ENCODE measurements around the gene OFD1. TPM values are rescaled to one million over a fixed set of nuclear protein-coding genes. Genes with fewer than 3 reads are reported as not detected.

The OFD1 gene
- total RNA-seq, 1 experiment from 2014 or later: 76.3 TPM

- Histone ChIP-seq H2AFZ (ENCODE audit: low read length) (no peak overlapping the region), H3K4me3 (ENCODE audit: low read length) (no peak overlapping the region), H3K27me3 (ENCODE audit: low read length) (no peaks in the 10 kb centered on the region), H3K9me2 (replicated peaks; ENCODE audit: insufficient read depth, low read length) (no peaks in the 10 kb centered on the region), H3K79me2 (ENCODE audit: low read length) (peaks cover 18% of the 10 kb centered on the region), H3K9me3 (ENCODE audit: low read length) (no peaks in the 10 kb centered on the region), H3K4me1 (ENCODE audit: low read length) (peaks cover 42% of the 10 kb centered on the region), H3K4me2 (ENCODE audit: low read depth, low read length, poor library complexity, severe bottlenecking) (peak overlapping the region; percentile 46), H4K20me1 (ENCODE audit: insufficient read depth, low read depth, low read length) (no peaks in the 10 kb centered on the region), H3K9ac (ENCODE audit: low read length) (no peak overlapping the region), H3K27ac (ENCODE audit: low read length) (peak overlapping the region; percentile 61), H3K36me3 (ENCODE audit: insufficient read depth, low read length) (peaks cover 38% of the 10 kb centered on the region; the same call in 1 of the 2 replicates)
- DNase-seq: no peak
Measured at GRCh38 chrX:13752141-13752540, 17.6 kb downstream of the OFD1 start.

GRCh38 chrX:13752646-13753045 is 18.1 kb downstream of the OFD1 start:
- Histone ChIP-seq H3K9me2 (replicated peaks; ENCODE audit: insufficient read depth, low read length) (no peaks in the 10 kb centered on the region), H3K9ac (ENCODE audit: low read length) (no peak overlapping the region), H3K27me3 (ENCODE audit: low read length) (no peaks in the 10 kb centered on the region), H3K36me3 (ENCODE audit: insufficient read depth, low read length) (peaks cover 39% of the 10 kb centered on the region; the same call in 1 of the 2 replicates), H3K4me3 (ENCODE audit: low read length) (no peak overlapping the region), H2AFZ (ENCODE audit: low read length) (no peak overlapping the region), H3K79me2 (ENCODE audit: low read length) (peaks cover 18% of the 10 kb centered on the region), H3K27ac (ENCODE audit: low read length) (peak overlapping the region; percentile 61), H4K20me1 (ENCODE audit: insufficient read depth, low read depth, low read length) (no peaks in the 10 kb centered on the region), H3K4me2 (ENCODE audit: low read depth, low read length, poor library complexity, severe bottlenecking) (peak overlapping the region; percentile 46), H3K9me3 (ENCODE audit: low read length) (no peaks in the 10 kb centered on the region), H3K4me1 (ENCODE audit: low read length) (peaks cover 47% of the 10 kb centered on the region)
- peak; percentile 79 for DNase-seq

GRCh38 chrX:13754765-13755164 is 20.2 kb downstream of the OFD1 start:
- H3K36me3 ChIP-seq (ENCODE audit: insufficient read depth, low read length): peaks cover 46% of the 10 kb centered on the region
- no peaks in the 10 kb centered on the region for H3K27me3 ChIP-seq (ENCODE audit: low read length)
- H3K27ac ChIP-seq (ENCODE audit: low read length): peak overlapping the region; percentile 28
- no peak for DNase-seq
- peaks cover 18% of the 10 kb centered on the region for H3K79me2 ChIP-seq (ENCODE audit: low read length)
- no peak overlapping the region for H3K9ac ChIP-seq (ENCODE audit: low read length)
- H2AFZ ChIP-seq (ENCODE audit: low read length): no peak overlapping the region
- H3K9me3 ChIP-seq (ENCODE audit: low read length): no peaks in the 10 kb centered on the region
- H3K4me2 ChIP-seq (ENCODE audit: low read depth, low read length, poor library complexity, severe bottlenecking): no peak overlapping the region
- H3K4me3 ChIP-seq (ENCODE audit: low read length): no peak overlapping the region
- peaks cover 68% of the 10 kb centered on the region for H3K4me1 ChIP-seq (ENCODE audit: low read length)
- H3K9me2 ChIP-seq (replicated peaks; ENCODE audit: insufficient read depth, low read length): no peaks in the 10 kb centered on the region
- no peaks in the 10 kb centered on the region for H4K20me1 ChIP-seq (ENCODE audit: insufficient read depth, low read depth, low read length)

GRCh38 chrX:13755254-13755653 is 20.7 kb downstream of the OFD1 start:
- Histone ChIP-seq H3K9me3 (ENCODE audit: low read length) (no peaks in the 10 kb centered on the region), H3K4me3 (ENCODE audit: low read length) (no peak overlapping the region), H3K9ac (ENCODE audit: low read length) (no peak overlapping the region), H3K27ac (ENCODE audit: low read length) (peak overlapping the region; percentile 28), H3K4me1 (ENCODE audit: low read length) (peaks cover 73% of the 10 kb centered on the region), H2AFZ (ENCODE audit: low read length) (no peak overlapping the region), H3K27me3 (ENCODE audit: low read length) (no peaks in the 10 kb centered on the region), H3K79me2 (ENCODE audit: low read length) (peaks cover 18% of the 10 kb centered on the region), H4K20me1 (ENCODE audit: insufficient read depth, low read depth, low read length) (no peaks in the 10 kb centered on the region), H3K4me2 (ENCODE audit: low read depth, low read length, poor library complexity, severe bottlenecking) (no peak overlapping the region), H3K9me2 (replicated peaks; ENCODE audit: insufficient read depth, low read length) (no peaks in the 10 kb centered on the region), H3K36me3 (ENCODE audit: insufficient read depth, low read length) (peaks cover 48% of the 10 kb centered on the region)
- no peak for DNase-seq

GRCh38 chrX:13756381-13756780 is 21.8 kb downstream of the OFD1 start:
- no peaks in the 10 kb centered on the region for H3K9me2 ChIP-seq (replicated peaks; ENCODE audit: insufficient read depth, low read length)
- H3K79me2 ChIP-seq (ENCODE audit: low read length): peaks cover 12% of the 10 kb centered on the region
- no peak overlapping the region for H2AFZ ChIP-seq (ENCODE audit: low read length)
- no peak overlapping the region for H3K9ac ChIP-seq (ENCODE audit: low read length)
- no peaks in the 10 kb centered on the region for H3K27me3 ChIP-seq (ENCODE audit: low read length)
- no peak overlapping the region for H3K4me2 ChIP-seq (ENCODE audit: low read depth, low read length, poor library complexity, severe bottlenecking)
- no peaks in the 10 kb centered on the region for H3K9me3 ChIP-seq (ENCODE audit: low read length)
- peaks cover 79% of the 10 kb centered on the region for H3K4me1 ChIP-seq (ENCODE audit: low read length)
- H4K20me1 ChIP-seq (ENCODE audit: insufficient read depth, low read depth, low read length): no peaks in the 10 kb centered on the region
- no peak overlapping the region for H3K4me3 ChIP-seq (ENCODE audit: low read length)
- H3K36me3 ChIP-seq (ENCODE audit: insufficient read depth, low read length): peaks cover 48% of the 10 kb centered on the region
- no peak for DNase-seq
- peak overlapping the region; percentile 88; the same call in 1 of the 2 replicates for H3K27ac ChIP-seq (ENCODE audit: low read length)

- Histone ChIP-seq H3K4me1 (ENCODE audit: low read length) (peaks cover 64% of the 10 kb centered on the region), H3K27me3 (ENCODE audit: low read length) (no peaks in the 10 kb centered on the region), H3K36me3 (ENCODE audit: insufficient read depth, low read length) (peaks cover 54% of the 10 kb centered on the region), H3K9ac (ENCODE audit: low read length) (peak overlapping the region; percentile 22), H3K27ac (ENCODE audit: low read length) (peak overlapping the region; percentile 88), H3K4me3 (ENCODE audit: low read length) (peak overlapping the region; percentile 36), H2AFZ (ENCODE audit: low read length) (no peak overlapping the region), H3K79me2 (ENCODE audit: low read length) (no peaks in the 10 kb centered on the region), H3K9me3 (ENCODE audit: low read length) (no peaks in the 10 kb centered on the region), H3K9me2 (replicated peaks; ENCODE audit: insufficient read depth, low read length) (no peaks in the 10 kb centered on the region), H4K20me1 (ENCODE audit: insufficient read depth, low read depth, low read length) (no peaks in the 10 kb centered on the region), H3K4me2 (ENCODE audit: low read depth, low read length, poor library complexity, severe bottlenecking) (peak overlapping the region; percentile 61)
- DNase-seq: peak; percentile 83
Measured at GRCh38 chrX:13759152-13759718, 24.7 kb downstream of the OFD1 start.

DNA sequence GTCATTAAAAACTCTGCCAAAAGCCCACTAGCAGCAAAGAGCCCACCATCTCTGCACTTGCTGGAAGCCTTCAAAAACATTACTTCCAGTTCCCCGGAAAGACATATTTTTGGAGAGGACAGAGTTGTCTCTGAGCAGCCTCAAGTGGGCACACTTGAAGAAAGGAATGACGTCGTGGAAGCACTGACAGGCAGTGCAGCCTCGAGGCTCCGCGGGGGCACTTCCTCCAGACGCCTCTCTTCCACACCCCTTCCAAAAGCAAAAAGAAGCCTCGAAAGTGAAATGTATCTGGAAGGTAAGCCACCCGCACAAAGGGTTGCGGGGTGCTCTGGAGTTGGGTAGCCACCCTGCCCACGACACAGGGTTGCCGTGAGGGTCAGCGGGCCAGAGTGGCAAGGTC is 25.9 kb downstream of the OFD1 start:
- no peaks in the 10 kb centered on the region for H3K27me3 ChIP-seq (ENCODE audit: low read length)
- H3K27ac ChIP-seq (ENCODE audit: low read length): no peak overlapping the region
- no peaks in the 10 kb centered on the region for H4K20me1 ChIP-seq (ENCODE audit: insufficient read depth, low read depth, low read length)
- no peaks in the 10 kb centered on the region for H3K9me3 ChIP-seq (ENCODE audit: low read length)
- no peaks in the 10 kb centered on the region for H3K79me2 ChIP-seq (ENCODE audit: low read length)
- DNase-seq: no peak
- H3K36me3 ChIP-seq (ENCODE audit: insufficient read depth, low read length): peaks cover 66% of the 10 kb centered on the region
- no peaks in the 10 kb centered on the region for H3K9me2 ChIP-seq (replicated peaks; ENCODE audit: insufficient read depth, low read length)
- H3K4me3 ChIP-seq (ENCODE audit: low read length): no peak overlapping the region
- H3K9ac ChIP-seq (ENCODE audit: low read length): no peak overlapping the region
- H2AFZ ChIP-seq (ENCODE audit: low read length): no peak overlapping the region
- H3K4me2 ChIP-seq (ENCODE audit: low read depth, low read length, poor library complexity, severe bottlenecking): no peak overlapping the region
- H3K4me1 ChIP-seq (ENCODE audit: low read length): peaks cover 55% of the 10 kb centered on the region

DNA sequence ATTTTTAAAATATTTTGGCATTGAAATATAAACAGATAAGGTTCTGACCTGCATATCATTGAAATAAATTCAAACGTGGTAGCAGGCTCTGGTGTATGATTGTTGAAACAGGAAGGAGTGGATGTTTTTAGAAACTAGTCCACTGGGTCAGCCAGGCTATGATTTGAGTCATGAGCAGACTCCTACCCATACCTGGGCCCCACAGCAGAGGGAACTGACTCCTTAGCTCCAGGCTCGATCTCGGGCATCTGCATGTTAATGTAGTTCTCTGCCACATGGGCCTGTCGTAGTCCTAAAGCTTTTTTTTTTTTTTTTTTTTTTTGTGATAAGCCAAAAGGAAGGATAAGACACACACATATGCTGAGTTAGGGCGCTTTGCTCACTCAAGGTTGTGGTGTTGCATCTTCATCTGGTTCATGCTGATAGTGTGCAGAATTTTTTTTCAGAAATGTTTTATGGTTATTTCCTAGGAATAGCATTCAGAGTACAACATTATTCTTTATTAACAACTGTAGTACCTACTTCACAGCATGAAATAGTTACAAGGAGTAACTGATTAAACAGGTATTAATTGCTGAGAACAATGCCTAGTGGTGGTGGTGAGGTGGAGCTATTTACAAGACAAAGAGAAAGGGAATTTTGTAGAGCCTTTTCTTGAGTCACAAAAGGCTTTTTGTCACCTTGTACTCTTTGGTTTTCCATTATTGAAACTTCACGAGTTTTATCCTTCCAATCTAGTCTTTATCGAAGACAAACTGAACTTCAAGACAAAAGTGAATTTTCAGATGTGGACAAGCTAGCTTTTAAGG is 27.3 kb downstream of the OFD1 start:
- no peak overlapping the region for H2AFZ ChIP-seq (ENCODE audit: low read length)
- no peaks in the 10 kb centered on the region for H3K9me3 ChIP-seq (ENCODE audit: low read length)
- H3K4me3 ChIP-seq (ENCODE audit: low read length): no peak overlapping the region
- H3K4me1 ChIP-seq (ENCODE audit: low read length): peaks cover 49% of the 10 kb centered on the region
- H3K79me2 ChIP-seq (ENCODE audit: low read length): no peaks in the 10 kb centered on the region
- peak overlapping the region; percentile 39; the same call in 1 of the 2 replicates for H3K27ac ChIP-seq (ENCODE audit: low read length)
- H3K9me2 ChIP-seq (replicated peaks; ENCODE audit: insufficient read depth, low read length): no peaks in the 10 kb centered on the region
- no peak for DNase-seq
- no peaks in the 10 kb centered on the region for H3K27me3 ChIP-seq (ENCODE audit: low read length)
- H4K20me1 ChIP-seq (ENCODE audit: insufficient read depth, low read depth, low read length): no peaks in the 10 kb centered on the region
- no peak overlapping the region for H3K9ac ChIP-seq (ENCODE audit: low read length)
- H3K36me3 ChIP-seq (ENCODE audit: insufficient read depth, low read length): peaks cover 75% of the 10 kb centered on the region
- H3K4me2 ChIP-seq (ENCODE audit: low read depth, low read length, poor library complexity, severe bottlenecking): no peak overlapping the region
